ENCODE data around the gene ZNF366. TPM values are rescaled to one million over a fixed set of nuclear protein-coding genes. Genes with fewer than 3 reads are reported as not detected.
A peak's percentile ranks its signal among the peaks of the same experiment; 100 is the strongest.

ZNF366 gene
- total RNA-seq, 1 donor from 2014 or later = 13.6 TPM

DNA sequence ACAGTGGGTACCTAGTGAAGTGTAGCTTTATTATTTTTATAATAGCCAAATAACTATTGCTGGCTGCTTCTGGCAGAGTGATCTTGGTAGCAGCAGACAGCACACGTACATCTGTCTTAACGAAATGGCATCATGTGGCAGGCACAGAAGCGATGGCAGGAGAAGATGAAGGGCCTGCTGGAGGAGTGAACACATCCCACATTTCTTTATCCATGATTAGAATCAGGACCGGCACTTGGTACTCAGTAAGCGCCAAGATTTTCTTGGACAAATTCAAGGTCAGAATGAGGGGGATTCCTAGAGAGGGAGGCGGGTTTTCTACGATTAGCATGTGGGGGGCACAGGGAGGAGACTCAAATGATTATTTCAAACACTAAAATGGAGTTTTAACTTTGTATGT lies 23.0 kb upstream of the ZNF366 start:
- ATAC-seq (no peak), DNase-seq (no peak)
- Histone ChIP-seq H3K27ac (no peak overlapping the region), H3K4me3 (no peak overlapping the region), H3K27me3 (ENCODE audit: low read depth) (no peaks in the 10 kb centered on the region), H3K36me3 (no peaks in the 10 kb centered on the region), H3K4me1 (no peaks in the 10 kb centered on the region), H3K9me3 (no peaks in the 10 kb centered on the region)
- intact Hi-C loops (cut with DNase I) = no loop called here
- TF ChIP-seq, protein P1, sequence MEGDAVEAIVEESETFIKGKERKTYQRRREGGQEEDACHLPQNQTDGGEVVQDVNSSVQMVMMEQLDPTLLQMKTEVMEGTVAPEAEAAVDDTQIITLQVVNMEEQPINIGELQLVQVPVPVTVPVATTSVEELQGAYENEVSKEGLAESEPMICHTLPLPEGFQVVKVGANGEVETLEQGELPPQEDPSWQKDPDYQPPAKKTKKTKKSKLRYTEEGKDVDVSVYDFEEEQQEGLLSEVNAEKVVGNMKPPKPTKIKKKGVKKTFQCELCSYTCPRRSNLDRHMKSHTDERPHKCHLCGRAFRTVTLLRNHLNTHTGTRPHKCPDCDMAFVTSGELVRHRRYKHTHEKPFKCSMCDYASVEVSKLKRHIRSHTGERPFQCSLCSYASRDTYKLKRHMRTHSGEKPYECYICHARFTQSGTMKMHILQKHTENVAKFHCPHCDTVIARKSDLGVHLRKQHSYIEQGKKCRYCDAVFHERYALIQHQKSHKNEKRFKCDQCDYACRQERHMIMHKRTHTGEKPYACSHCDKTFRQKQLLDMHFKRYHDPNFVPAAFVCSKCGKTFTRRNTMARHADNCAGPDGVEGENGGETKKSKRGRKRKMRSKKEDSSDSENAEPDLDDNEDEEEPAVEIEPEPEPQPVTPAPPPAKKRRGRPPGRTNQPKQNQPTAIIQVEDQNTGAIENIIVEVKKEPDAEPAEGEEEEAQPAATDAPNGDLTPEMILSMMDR (IDR thresholded peaks at IDR 0.05) = no peak

GRCh38 chr5:72529383-72529782 lies 22.2 kb upstream of the ZNF366 start:
- no peaks in the 10 kb centered on the region for H3K27me3 ChIP-seq (ENCODE audit: low read depth)
- H3K4me3 ChIP-seq = no peak overlapping the region
- TF ChIP-seq, protein P1 (IDR thresholded peaks at IDR 0.05) = no peak
- no peak overlapping the region for H3K27ac ChIP-seq
- ATAC-seq (no peak), DNase-seq (no peak)
- no peaks in the 10 kb centered on the region for H3K36me3 ChIP-seq
- intact Hi-C loops (cut with DNase I) = loop anchor here (5.0 kb wide), 1 partner anchor 167 kb away; no protein-coding TSS in a partner anchor
- no peaks in the 10 kb centered on the region for H3K4me1 ChIP-seq
- H3K9me3 ChIP-seq = no peaks in the 10 kb centered on the region

DNA sequence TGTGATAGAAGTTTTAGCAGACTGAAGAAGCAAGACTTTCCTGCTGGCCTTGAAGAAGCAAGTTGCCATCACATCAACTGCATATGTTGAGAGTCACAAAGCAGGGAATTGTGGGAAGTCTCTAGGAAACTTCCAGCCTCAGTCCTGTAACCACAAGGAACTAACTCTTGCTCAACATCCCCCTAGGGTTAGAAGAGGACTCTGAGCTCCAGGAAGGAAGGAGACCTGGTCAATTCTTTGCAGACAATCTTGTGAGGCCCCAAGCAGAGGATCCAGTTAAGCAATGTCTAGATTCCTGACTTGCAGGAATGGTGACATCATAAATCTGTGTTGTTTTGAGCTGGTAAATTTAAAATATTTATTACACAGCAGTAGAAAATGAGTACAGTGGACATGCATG lies 18.6 kb upstream of the ZNF366 start:
- TF ChIP-seq, protein P1 (IDR thresholded peaks at IDR 0.05) = no peak
- ATAC-seq = peak; percentile 59 to 64
- DNase-seq = no peak
- no peaks in the 10 kb centered on the region for H3K4me1 ChIP-seq
- no peaks in the 10 kb centered on the region for H3K9me3 ChIP-seq
- intact Hi-C loops (cut with DNase I) = loop anchor here (5.0 kb wide), 1 partner anchor 164 kb away; no protein-coding TSS in a partner anchor
- H3K27me3 ChIP-seq (ENCODE audit: low read depth) = no peaks in the 10 kb centered on the region
- H3K4me3 ChIP-seq = no peak overlapping the region
- no peaks in the 10 kb centered on the region for H3K36me3 ChIP-seq
- no peak overlapping the region for H3K27ac ChIP-seq

GRCh38 chr5:72523960-72524582 lies 16.9 kb upstream of the ZNF366 start:
- Histone ChIP-seq H3K27ac (no peak overlapping the region), H3K9me3 (no peaks in the 10 kb centered on the region), H3K4me3 (no peak overlapping the region), H3K36me3 (no peaks in the 10 kb centered on the region), H3K27me3 (ENCODE audit: low read depth) (no peaks in the 10 kb centered on the region), H3K4me1 (no peaks in the 10 kb centered on the region)
- intact Hi-C loops (cut with DNase I) = no loop called here
- no peak for DNase-seq
- TF ChIP-seq, protein P1 (IDR thresholded peaks at IDR 0.05) = peak; percentile 62
- peak; percentile 72 for ATAC-seq

DNA sequence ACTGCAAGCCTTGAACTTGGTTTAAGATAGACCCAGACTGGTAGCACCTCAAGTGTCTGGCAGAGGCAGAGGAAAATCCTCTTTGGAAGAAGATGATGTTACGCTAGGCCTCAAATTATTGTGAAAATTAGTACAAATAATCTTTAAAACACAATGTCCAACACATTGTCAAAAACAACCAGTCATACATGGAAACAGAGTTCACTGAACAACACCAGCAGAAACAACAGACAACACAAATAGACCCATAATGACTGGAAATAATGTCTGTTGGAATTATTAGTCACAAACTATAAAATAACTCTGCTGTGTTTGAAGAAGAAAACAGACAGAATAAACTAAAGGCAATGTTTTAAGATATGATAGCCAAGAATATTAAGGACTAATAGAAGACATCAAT lies 15.4 kb upstream of the ZNF366 start:
- H3K27ac ChIP-seq = no peak overlapping the region
- intact Hi-C loops (cut with DNase I) = no loop called here
- no peak for ATAC-seq

More for the DNA sequence above, 15.4 kb upstream of the ZNF366 start:
- H3K4me3 ChIP-seq = no peak overlapping the region
- DNase-seq = no peak
- peaks cover 11% of the 10 kb centered on the region for H3K4me1 ChIP-seq
- TF ChIP-seq, protein P1 (IDR thresholded peaks at IDR 0.05) = no peak
- H3K9me3 ChIP-seq = no peaks in the 10 kb centered on the region
- H3K27me3 ChIP-seq (ENCODE audit: low read depth) = no peaks in the 10 kb centered on the region
- no peaks in the 10 kb centered on the region for H3K36me3 ChIP-seq
